Endothelial cell of umbilical vein (primary cell): ENCODE measurements around the gene MVB12B. TPM values are rescaled to one million over a fixed set of nuclear protein-coding genes. Genes with fewer than 3 reads are reported as not detected.

Experiments used
- BruUV-seq: library from RNA; stranded (reverse); fragments of 400-500 nt; replicated peaks from 2 replicates; lab custom pipeline; 2021; lab: Mats Ljungman, UMichigan
- CTCF ChIA-PET: fragments of 300-600, 350-600 bp; sonication (Branson Sonifier 250); formaldehyde crosslinking; loops from one replicate; lab custom pipeline; 2021; ENCODE audit warnings: antibody characterized with exemption, inconsistent platforms; lab: Charles Lee
- POLR2A ChIA-PET: fragments of 300-600, 350-600 bp; sonication (Branson Sonifier 250); formaldehyde crosslinking; loops from one replicate; lab custom pipeline; 2021; ENCODE audit warnings: antibody characterized with exemption, inconsistent platforms; lab: Charles Lee
- DNase-seq: peaks from one replicate; pipeline ENCODE4 v3.0.0-alpha.2; 2011; ENCODE audit warnings: low read depth, low spot score
- FAIRE-seq: peaks from 2 replicates; lab custom pipeline; 2011; peaks lifted over from hg19 to GRCh38; lab: Jason Lieb, UNC
- H2AFZ ChIP-seq: 2 replicates; pipeline ENCODE4 v1.6.0; 2012; ENCODE audit warnings: low read depth, low read length, control low read depth, inconsistent platforms
- H3K27ac ChIP-seq: 2 replicates; pipeline ENCODE4 v1.5.1; 2011; ENCODE audit warnings: low read depth, mild to moderate bottlenecking, control low read depth, low read length, moderate library complexity; ENCODE audit not compliant: insufficient read depth
- H3K27me3 ChIP-seq, 2 experiments: 2 replicates each; pipeline versions ENCODE4 v1.6.0 to v1.6.1; 2011; ENCODE audit warnings: low read length in 2 of 2, mixed read lengths in 1 of 2; ENCODE audit not compliant: control insufficient read depth in 2 of 2, insufficient read depth in 2 of 2
- H3K36me3 ChIP-seq, 2 experiments: 2 replicates in 1 of 2; 3 replicates in 1 of 2; pipeline ENCODE4 v1.5.1; 2011; ENCODE audit warnings: low read length in 2 of 2, mild to moderate bottlenecking in 1 of 2, moderate library complexity in 1 of 2; ENCODE audit not compliant: control insufficient read depth in 2 of 2, insufficient read depth in 2 of 2; ENCODE audit errors: extremely low read depth in 1 of 2
- H3K4me1 ChIP-seq: 3 replicates; pipeline ENCODE4 v1.5.1; 2011; ENCODE audit warnings: mild to moderate bottlenecking, low read length; ENCODE audit not compliant: control insufficient read depth, insufficient read depth; ENCODE audit errors: extremely low read depth
- H3K4me2 ChIP-seq: 2 replicates; pipeline ENCODE4 v1.6.1; 2011; ENCODE audit warnings: low read length, control low read depth, mixed read lengths; ENCODE audit not compliant: insufficient read depth
- H3K4me3 ChIP-seq, 3 experiments: fragments of 200-600 bp in 1 of 3; sonication (generic), shearing (Covaris generic) in 1 of 3; replicated peaks in 1 of 3; 2 replicates each; pipeline ENCODE4 v1.5.1; 2011 to 2016; ENCODE audit warnings: control low read depth in 3 of 3, low read length in 3 of 3, mild to moderate bottlenecking in 2 of 3, inconsistent platforms in 1 of 3, low read depth in 1 of 3, moderate library complexity in 1 of 3; ENCODE audit not compliant: insufficient read depth in 1 of 3
- H3K79me2 ChIP-seq: 2 replicates; pipeline ENCODE4 v1.6.0; 2012; ENCODE audit warnings: low read length, inconsistent platforms; ENCODE audit not compliant: control insufficient read depth, insufficient read depth
- H3K9ac ChIP-seq: replicated peaks from 2 replicates; pipeline ENCODE3; 2011; ENCODE audit warnings: low read length, control low read depth; ENCODE audit not compliant: insufficient read depth; ENCODE audit errors: extremely low read depth
- H3K9me1 ChIP-seq: replicated peaks from 3 replicates; pipeline ENCODE4 v1.6.0; 2011; ENCODE audit warnings: mild to moderate bottlenecking, low read length; ENCODE audit not compliant: control insufficient read depth, insufficient read depth; ENCODE audit errors: extremely low read depth
- H3K9me3 ChIP-seq: replicated peaks from 2 replicates; pipeline ENCODE4 v1.5.1; 2012; ENCODE audit warnings: low read length, inconsistent platforms; ENCODE audit not compliant: control insufficient read depth, insufficient read depth
- H4K20me1 ChIP-seq: replicated peaks from 2 replicates; pipeline ENCODE3; 2011; ENCODE audit warnings: mild to moderate bottlenecking, low read length; ENCODE audit not compliant: control insufficient read depth, insufficient read depth; ENCODE audit errors: extremely low read depth
- EZH2 ChIP-seq: IDR thresholded peaks from 2 replicates; pipeline ENCODE4 v1.6.1; 2012; ENCODE audit warnings: borderline replicate concordance, low read depth, mild to moderate bottlenecking, moderate library complexity, low read length, inconsistent platforms; ENCODE audit not compliant: severe bottlenecking
- FOS ChIP-seq: IDR thresholded peaks from 2 replicates; pipeline ENCODE4 v1.6.1; 2011; ENCODE audit warnings: mild to moderate bottlenecking, low read length, moderate library complexity, borderline replicate concordance; ENCODE audit not compliant: insufficient read depth
- GATA2 ChIP-seq: IDR thresholded peaks from 2 replicates; pipeline ENCODE4 v1.7.0; 2011; ENCODE audit warnings: low read depth, mild to moderate bottlenecking, moderate library complexity, mixed read lengths, low read length; ENCODE audit not compliant: insufficient read length, insufficient read depth
- JUN ChIP-seq: IDR thresholded peaks from 2 replicates; pipeline ENCODE4 v1.6.1; 2011; ENCODE audit warnings: borderline replicate concordance, low read depth; ENCODE audit not compliant: insufficient read length, insufficient read depth
- MYC ChIP-seq: IDR thresholded peaks from one replicate; pipeline ENCODE4 v1.6.1; 2011; ENCODE audit warnings: mild to moderate bottlenecking, low read depth, low read length
- POLR2A ChIP-seq: IDR thresholded peaks from 2 replicates; pipeline ENCODE4 v1.6.1; 2012; ENCODE audit warnings: low read depth, mild to moderate bottlenecking, control low read depth, low read length
- POLR2AphosphoS5 ChIP-seq: IDR thresholded peaks from 2 replicates; pipeline ENCODE4 v1.6.1; 2012; ENCODE audit warnings: low read depth, mild to moderate bottlenecking, control low read depth, low read length, moderate library complexity; ENCODE audit not compliant: insufficient read depth
- dilution Hi-C: fragments of 300-500 bp; cut with MboI; formaldehyde crosslinking; loops from one replicate; pipeline ENCODE4 v1.15.0; 2019; ENCODE audit warnings: low sequenced_read_pairs; ENCODE audit not compliant: extremely low pct_ligation_motif_present
- intact Hi-C: fragments of 100-400 bp; cut with micrococcal nuclease; formaldehyde crosslinking; loops from one replicate; pipeline ENCODE4 v1.10.0; 2022
- polyA plus RNA-seq, 4 experiments: library from polyadenylated mRNA; depleted of rRNA in 3 of 4; stranded (reverse) in 3 of 4; unstranded in 1 of 4; fragments of >200 nt; gene quantifications; 2 replicates each; pipeline versions ENCODE4 v1.2.1 to v1.2.3, GENCODE V29; 2011 to 2012; ENCODE audit warnings: missing spikeins in 1 of 4
- total RNA-seq: library from RNA; stranded (reverse); gene quantifications from 2 replicates; pipeline ENCODE4 v1.2.3, GENCODE V29; 2021
- TF ChIP-seq, protein P1 (sequence below): IDR thresholded peaks from 2 replicates; pipeline ENCODE4 v1.6.1; 2011; ENCODE audit not compliant: insufficient read depth, insufficient read length
- TF ChIP-seq, protein P2 (sequence below), 2 donors: IDR thresholded peaks; 1 replicate in 1 of 2; 2 replicates in 1 of 2; pipeline ENCODE4 v1.5.1; 2011; ENCODE audit warnings: low read length in 2 of 2, mild to moderate bottlenecking in 2 of 2, moderate library complexity in 2 of 2, control low read depth in 1 of 2, inconsistent platforms in 1 of 2, low read depth in 1 of 2; ENCODE audit not compliant: insufficient read depth in 1 of 2; ENCODE audit errors: extremely low read depth in 1 of 2

The MVB12B gene
- total and polyA plus RNA-seq, 2 donors (not counting 3 experiments of a cell fraction or from before 2014, with no cell fraction given), result 6.6 to 17.3 TPM

DNA sequence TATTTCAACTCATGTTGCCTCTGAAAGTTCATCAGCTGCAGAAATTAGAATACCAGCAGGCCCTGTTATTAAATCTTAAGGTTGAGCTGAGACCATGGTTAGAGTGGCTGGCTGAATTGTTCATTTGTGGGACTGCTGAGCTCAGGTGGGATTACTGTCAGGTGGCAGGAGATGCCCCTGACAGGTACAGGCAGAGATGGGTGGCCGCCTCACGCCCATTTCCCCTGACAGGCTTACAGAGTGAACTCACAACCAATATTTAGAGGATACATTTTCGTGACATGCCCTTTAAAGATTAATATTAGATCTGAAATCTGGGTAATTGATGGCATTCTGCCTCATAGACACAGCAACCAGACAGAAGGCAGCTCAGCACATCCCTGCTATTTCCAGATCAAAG, 136.0 kb downstream of the MVB12B start:
- Histone ChIP-seq H3K4me1 (no peaks in the 10 kb centered on the region), H3K9me1 (no peaks in the 10 kb centered on the region), H3K79me2 (no peaks in the 10 kb centered on the region), H2AFZ (no peak overlapping the region), H3K9ac (no peak overlapping the region), H3K36me3 (no peaks in the 10 kb centered on the region), H3K27ac (no peak overlapping the region), H3K27me3 (no peaks in the 10 kb centered on the region), H3K4me3 (no peak overlapping the region), H3K9me3 (no peaks in the 10 kb centered on the region), H4K20me1 (no peaks in the 10 kb centered on the region), H3K4me2 (no peak overlapping the region)
- CTCF ChIA-PET, result interaction anchor here (1.5 kb wide), 1 partner anchor 64 kb away, joined by 5 read pairs; no protein-coding TSS in a partner anchor
- POLR2A ChIA-PET, result no interaction called here
- BruUV-seq, result no TSS peak
- dilution Hi-C loops (no loop called here), intact Hi-C loops (no loop called here)
- no peak for TF ChIP-seq GATA2
- TF ChIP-seq, protein P1, sequence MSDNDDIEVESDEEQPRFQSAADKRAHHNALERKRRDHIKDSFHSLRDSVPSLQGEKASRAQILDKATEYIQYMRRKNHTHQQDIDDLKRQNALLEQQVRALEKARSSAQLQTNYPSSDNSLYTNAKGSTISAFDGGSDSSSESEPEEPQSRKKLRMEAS, result no peak
- TF ChIP-seq POLR2A, result no peak
- no peak for TF ChIP-seq POLR2AphosphoS5
- TF ChIP-seq EZH2, result no peak
- TF ChIP-seq FOS, result no peak
- TF ChIP-seq JUN, result no peak
- TF ChIP-seq, protein P2, sequence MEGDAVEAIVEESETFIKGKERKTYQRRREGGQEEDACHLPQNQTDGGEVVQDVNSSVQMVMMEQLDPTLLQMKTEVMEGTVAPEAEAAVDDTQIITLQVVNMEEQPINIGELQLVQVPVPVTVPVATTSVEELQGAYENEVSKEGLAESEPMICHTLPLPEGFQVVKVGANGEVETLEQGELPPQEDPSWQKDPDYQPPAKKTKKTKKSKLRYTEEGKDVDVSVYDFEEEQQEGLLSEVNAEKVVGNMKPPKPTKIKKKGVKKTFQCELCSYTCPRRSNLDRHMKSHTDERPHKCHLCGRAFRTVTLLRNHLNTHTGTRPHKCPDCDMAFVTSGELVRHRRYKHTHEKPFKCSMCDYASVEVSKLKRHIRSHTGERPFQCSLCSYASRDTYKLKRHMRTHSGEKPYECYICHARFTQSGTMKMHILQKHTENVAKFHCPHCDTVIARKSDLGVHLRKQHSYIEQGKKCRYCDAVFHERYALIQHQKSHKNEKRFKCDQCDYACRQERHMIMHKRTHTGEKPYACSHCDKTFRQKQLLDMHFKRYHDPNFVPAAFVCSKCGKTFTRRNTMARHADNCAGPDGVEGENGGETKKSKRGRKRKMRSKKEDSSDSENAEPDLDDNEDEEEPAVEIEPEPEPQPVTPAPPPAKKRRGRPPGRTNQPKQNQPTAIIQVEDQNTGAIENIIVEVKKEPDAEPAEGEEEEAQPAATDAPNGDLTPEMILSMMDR (IDR thresholded peaks at IDR 0.05; ENCODE audit: extremely low read depth in 1 of 2, insufficient read depth in 1 of 2, low read depth in 1 of 2, low read length in 2 of 2), result no peak
- TF ChIP-seq MYC, result no peak
- FAIRE-seq, result no peak
- no peak for DNase-seq
